SK-N-SH treated with all-trans-retinoic acid at 6 μM for 48 hours (cell line): Measurements from ENCODE around the gene CYS1.

Experiments used
- ATAC-seq: fragments of 200-7000 bp; cut with Tn5 transposase; 3 replicates; pipeline ENCODE4 v1.9.1; 2020; ENCODE audit warnings: mild to moderate bottlenecking, moderate library complexity
- ARNTL ChIP-seq: fragments of 450-650 bp; formaldehyde crosslinking; IDR thresholded peaks from 2 replicates; pipeline ENCODE4 v1.5.0; 2020; ENCODE audit warnings: low read depth, mild to moderate bottlenecking, moderate library complexity, borderline replicate concordance
- BACH2 ChIP-seq: fragments of 250-450 bp; sonication (Bioruptor Pico); IDR thresholded peaks from 2 replicates; pipeline ENCODE4 v1.9.0; 2021; ENCODE audit warnings: mild to moderate bottlenecking, borderline replicate concordance
- CREB5 ChIP-seq: fragments of 250-450 bp; sonication (Bioruptor Pico); IDR thresholded peaks from 2 replicates; pipeline ENCODE4 v1.5.1; 2020; ENCODE audit warnings: low read depth, mild to moderate bottlenecking, moderate library complexity
- CSDC2 ChIP-seq: fragments of 250-450 bp; sonication (Bioruptor Pico); IDR thresholded peaks from 2 replicates; pipeline ENCODE4 v1.5.0; 2020; ENCODE audit warnings: mild to moderate bottlenecking, moderate library complexity
- CSRNP3 ChIP-seq: fragments of 250-450 bp; sonication (Bioruptor Pico); IDR thresholded peaks from 2 replicates; pipeline ENCODE4 v1.5.1; 2021; ENCODE audit warnings: mild to moderate bottlenecking, moderate library complexity
- GLIS3 ChIP-seq: fragments of 250-450 bp; sonication (Bioruptor Pico); IDR thresholded peaks from 2 replicates; pipeline ENCODE4 v1.5.0; 2020; ENCODE audit warnings: mild to moderate bottlenecking, moderate library complexity
- PATZ1 ChIP-seq: fragments of 250-450 bp; sonication (Bioruptor Pico); IDR thresholded peaks from 2 replicates; pipeline ENCODE4 v1.8.0; 2020; ENCODE audit warnings: mild to moderate bottlenecking, moderate library complexity, borderline replicate concordance
- POU6F1 ChIP-seq: fragments of 250-450 bp; sonication (Bioruptor Pico); IDR thresholded peaks from 2 replicates; pipeline ENCODE4 v1.8.0; 2021; ENCODE audit warnings: low read depth, mild to moderate bottlenecking, moderate library complexity, borderline replicate concordance
- PPARA ChIP-seq: fragments of 250-450 bp; sonication (Bioruptor Pico); IDR thresholded peaks from 2 replicates; pipeline ENCODE4 v1.5.0; 2020; ENCODE audit warnings: mild to moderate bottlenecking, borderline replicate concordance
- SNAI2 ChIP-seq: fragments of 250-450 bp; sonication (Bioruptor Pico); IDR thresholded peaks from 2 replicates; pipeline ENCODE4 v1.5.0; 2020; ENCODE audit warnings: mild to moderate bottlenecking, moderate library complexity
- TCF4 ChIP-seq: fragments of 250-450 bp; sonication (Bioruptor Pico); IDR thresholded peaks from 2 replicates; pipeline ENCODE4 v1.8.0; 2021; ENCODE audit warnings: mild to moderate bottlenecking, moderate library complexity, borderline replicate concordance
- TOX ChIP-seq: fragments of 250-450 bp; sonication (Bioruptor Pico); IDR thresholded peaks from 2 replicates; pipeline ENCODE4 v1.8.0; 2021; ENCODE audit warnings: mild to moderate bottlenecking, moderate library complexity, borderline replicate concordance
- ZC3H10 ChIP-seq: fragments of 250-450 bp; sonication (Bioruptor Pico); IDR thresholded peaks from 2 replicates; pipeline ENCODE4 v1.5.1; 2021; ENCODE audit warnings: mild to moderate bottlenecking, moderate library complexity
- ZFP3 ChIP-seq: fragments of 250-450 bp; sonication (Bioruptor Pico); IDR thresholded peaks from 2 replicates; pipeline ENCODE4 v1.5.0; 2020; ENCODE audit warnings: mild to moderate bottlenecking, moderate library complexity
- ZFP30 ChIP-seq: fragments of 450-650 bp; formaldehyde crosslinking; IDR thresholded peaks from 2 replicates; pipeline ENCODE4 v1.5.0; 2022; ENCODE audit warnings: mild to moderate bottlenecking, moderate library complexity
- ZNF565 ChIP-seq: fragments of 450-650 bp; formaldehyde crosslinking; conservative IDR thresholded peaks from 2 replicates; pipeline ENCODE4 v1.5.0; 2020; ENCODE audit warnings: low read depth, mild to moderate bottlenecking, moderate library complexity
- ZNF70 ChIP-seq: fragments of 450-650 bp; formaldehyde crosslinking; IDR thresholded peaks from 2 replicates; pipeline ENCODE4 v1.5.0; 2020; ENCODE audit warnings: mild to moderate bottlenecking, moderate library complexity
- ZNF8 ChIP-seq: fragments of 450-650 bp; formaldehyde crosslinking; IDR thresholded peaks from 2 replicates; pipeline ENCODE4 v1.5.0; 2020; ENCODE audit warnings: mild to moderate bottlenecking, moderate library complexity

The CYS1 gene

GRCh38 chr2:10078704-10079265 lies 1.4 kb downstream of the CYS1 start (continued):
- TF ChIP-seq CSRNP3 (CRISPR knock-in tag) = no peak
- TF ChIP-seq ZFP30 (CRISPR knock-in tag) = no peak
- no peak for TF ChIP-seq ZNF565 (CRISPR knock-in tag)
- TF ChIP-seq CSDC2 (CRISPR knock-in tag) = no peak
- TF ChIP-seq BACH2 (CRISPR knock-in tag) = no peak
- no peak for TF ChIP-seq PATZ1 (CRISPR knock-in tag)

- no peak for ATAC-seq
- no peak for TF ChIP-seq POU6F1
- no peak for TF ChIP-seq ZNF8 (CRISPR knock-in tag)
- TF ChIP-seq TCF4 (CRISPR knock-in tag) = no peak
- no peak for TF ChIP-seq CSRNP3 (CRISPR knock-in tag)
These were observed 2.2 kb downstream of the CYS1 start for GRCh38 chr2:10078001-10078400.

- ATAC-seq = no peak
- TF ChIP-seq ZNF565 (CRISPR knock-in tag) (no peak), ZFP30 (CRISPR knock-in tag) (no peak), CSRNP3 (CRISPR knock-in tag) (no peak), CREB5 (CRISPR knock-in tag) (no peak), ZC3H10 (no peak), ZNF70 (CRISPR knock-in tag) (no peak), TOX (CRISPR knock-in tag) (no peak), TCF4 (CRISPR knock-in tag) (no peak), SNAI2 (no peak), PPARA (CRISPR knock-in tag) (no peak), ARNTL (CRISPR knock-in tag) (no peak), CSDC2 (CRISPR knock-in tag) (no peak)
These were observed 3.2 kb downstream of the CYS1 start for GRCh38 chr2:10076988-10077527.

- ATAC-seq = no peak
- TF ChIP-seq SNAI2 (no peak), POU6F1 (no peak), ZFP3 (CRISPR knock-in tag) (no peak), ZNF70 (CRISPR knock-in tag) (no peak), PATZ1 (CRISPR knock-in tag) (no peak), GLIS3 (CRISPR knock-in tag) (no peak)
These were observed 3.7 kb downstream of the CYS1 start for GRCh38 chr2:10076511-10076910.
